Spleen (tissue), 7 donors: ENCODE results near the gene HFE.

Experiments used
- CTCF ChIP-seq, 11 experiments: fragments of 200-600 bp in 7 of 11; fragments of 450-650 bp in 4 of 11; sonication (generic) in 4 of 11; IDR thresholded peaks in 8 of 11; conservative IDR thresholded peaks in 3 of 11; 1 replicate in 7 of 11; 2 replicates in 4 of 11; pipeline versions ENCODE4 v1.4.0 to v1.8.0; 2016 to 2021; ENCODE audit warnings: antibody characterized with exemption in 11 of 11, inconsistent platforms in 4 of 11, mild to moderate bottlenecking in 1 of 11
- POLR2A ChIP-seq, 3 donors: fragments of 450-650 bp; IDR thresholded peaks; one replicate each; pipeline ENCODE4 v1.5.1; 2017; ENCODE audit warnings: antibody characterized with exemption in 3 of 3, mild to moderate bottlenecking in 1 of 3
- POLR2AphosphoS5 ChIP-seq, 3 donors: sonication (generic); formaldehyde crosslinking; IDR thresholded peaks; one replicate each; pipeline ENCODE4 v1.5.1; 2017; ENCODE audit warnings: antibody characterized with exemption in 3 of 3
- donor health status: DM: no; HTN: no; CAD: no; lungs with moderate emphysema.
- donor health status: DM: no; HTN: no; CAD: no.
- donor health status: DM: no; HTN: no; CAD: no.

DNA sequence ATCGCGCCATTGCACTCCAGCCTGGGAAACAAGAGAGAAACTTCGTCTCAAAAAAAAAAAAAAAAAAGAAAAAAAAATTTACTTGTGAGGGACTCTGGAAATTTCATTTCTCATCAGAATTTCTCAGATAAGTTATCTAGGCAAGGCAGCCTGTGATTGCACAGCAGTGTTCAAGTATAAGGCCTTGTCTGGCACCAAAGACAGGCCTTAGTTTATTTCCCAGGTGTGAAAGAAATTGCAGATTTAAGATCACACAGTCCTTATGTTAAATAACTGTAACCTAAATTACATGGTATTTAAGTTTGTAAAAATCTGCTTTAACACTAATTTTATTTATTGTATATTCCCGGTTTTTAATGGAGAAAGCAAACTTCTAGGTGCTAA is 34.8 kb downstream of the HFE start:
- no peak for TF ChIP-seq CTCF (IDR thresholded peaks at IDR 0.05 in 8 of 11, conservative IDR thresholded peaks at IDR 0.05 in 3 of 11)
- no peak for TF ChIP-seq POLR2A (IDR thresholded peaks at IDR 0.05)
- TF ChIP-seq POLR2AphosphoS5 (IDR thresholded peaks at IDR 0.05) = no peak
